Measurements from ENCODE around the gene PRR23A.

DNA sequence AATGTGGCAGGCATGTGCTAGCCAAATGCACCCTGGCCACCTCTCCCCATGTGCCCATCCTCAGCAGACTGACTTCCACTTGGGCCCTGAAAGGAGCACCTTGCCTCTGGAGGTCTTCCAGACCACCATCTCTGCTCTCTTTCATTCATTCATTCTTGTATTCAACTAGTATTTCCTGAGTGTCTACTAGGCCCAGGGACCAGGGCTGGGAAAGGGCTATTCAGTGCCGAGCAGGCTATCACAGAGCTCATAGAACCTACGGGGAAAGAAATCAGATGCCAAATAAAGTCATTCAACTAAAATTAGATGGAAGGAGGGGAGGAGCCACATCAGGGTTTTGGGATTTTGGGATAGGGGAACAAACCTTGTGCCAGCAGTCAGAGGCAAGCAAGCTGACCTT lies 18.9 kb downstream of the PRR23A start:
- TF ChIP-seq ZNF274 (IDR thresholded peaks at IDR 0.05; ENCODE audit: low read depth, low read length) (no peak), YY1 (IDR thresholded peaks at IDR 0.05; ENCODE audit: insufficient read depth, insufficient read length) (no peak)

Measured in NT2/D1 (cell line).